NCI-H69 (cell line): ENCODE measurements around the gene PRKAB2.
"Not testable (repeated sequence)": the region's sequence is repeated elsewhere in the genome, so short reads cannot be mapped to it uniquely, and the experiment has no call there.

Experiments
- DNase-seq: peaks from one replicate; lab custom pipeline; 2025; lab: John Stamatoyannopoulos, UW

Gene PRKAB2

GRCh38 chr1:147109762-147110161 lies 62.5 kb downstream of the PRKAB2 start:
- no peak for DNase-seq

- DNase-seq = no peak
These were observed 63.2 kb downstream of the PRKAB2 start for GRCh38 chr1:147109041-147109440.

GRCh38 chr1:147106407-147106881 lies 65.8 kb downstream of the PRKAB2 start:
- DNase-seq = not testable (repeated sequence)

GRCh38 chr1:147105909-147106308 lies 66.4 kb downstream of the PRKAB2 start:
- DNase-seq = no peak
